ENCODE results near the gene CEACAM6.
"Not testable (repeated sequence)": the region's sequence is repeated elsewhere in the genome, so short reads cannot be mapped to it uniquely, and the experiment has no call there.

The CEACAM6 gene

DNA sequence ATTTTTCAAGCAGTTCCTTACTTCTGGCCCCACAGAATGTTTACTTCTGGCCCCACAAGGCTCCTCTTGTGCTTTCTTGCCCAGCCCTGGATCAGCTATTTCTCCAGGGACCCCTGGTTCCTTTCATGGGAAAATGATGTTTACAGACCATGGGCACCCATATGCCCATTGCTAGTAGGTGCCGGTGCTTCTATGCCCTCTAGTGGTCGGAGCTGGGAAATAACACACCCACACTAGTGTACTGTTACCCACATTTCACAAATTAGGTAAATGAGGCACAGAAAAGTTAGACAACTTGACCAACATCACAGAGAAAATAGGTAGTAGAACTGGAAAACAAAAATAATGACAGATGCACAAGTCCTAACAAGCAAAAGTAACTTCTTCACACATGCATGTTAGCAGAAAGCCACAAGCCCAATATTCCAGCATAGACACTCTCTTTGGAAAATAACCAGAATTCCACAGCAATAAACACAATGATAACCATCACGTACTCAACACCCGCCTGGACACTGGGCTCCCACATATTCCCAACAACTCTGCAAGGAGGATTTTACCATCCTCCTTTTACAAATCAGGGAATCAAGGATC, 1.3 kb upstream of the CEACAM6 start:
- Histone ChIP-seq H2BK15ac (ENCODE audit: low read depth, poor library complexity, severe bottlenecking) (no peak overlapping the region), H2BK5ac (ENCODE audit: low read depth, low read length, poor library complexity, severe bottlenecking) (no peak overlapping the region), H3K23ac (ENCODE audit: low read length in 2 of 2) (no peak overlapping the region), H3K14ac (ENCODE audit: low read length in 2 of 2) (no peak overlapping the region), H3K18ac (ENCODE audit: low read depth in 1 of 2, low read length in 2 of 2) (no peak overlapping the region), H3K4ac (ENCODE audit: low read depth in 1 of 2, low read length in 2 of 2) (no peak overlapping the region), H3K4me2 (ENCODE audit: low read length, poor library complexity, severe bottlenecking) (no peak overlapping the region), H2AK5ac (ENCODE audit: low read length, severe bottlenecking) (no peak overlapping the region), H3K27me3 (ENCODE audit: control insufficient read depth in 1 of 2, insufficient read depth in 1 of 2, low read length in 2 of 2) (peaks cover 18 to 59% of the 10 kb centered on the region in 2 experiments), H3K36me3 (ENCODE audit: control insufficient read depth in 1 of 2, insufficient read depth in 2 of 2, low read depth in 1 of 2, low read length in 2 of 2) (no peaks in the 10 kb centered on the region), H2AFZ (ENCODE audit: low read depth, low read length) (no peak overlapping the region), H3K9me3 (ENCODE audit: control insufficient read depth, low read length) (no peaks in the 10 kb centered on the region), H3K79me1 (replicated peaks; ENCODE audit: low read length, poor library complexity, severe bottlenecking) (no peaks in the 10 kb centered on the region), H4K91ac (ENCODE audit: low read length) (no peak overlapping the region), H3K4me3 (ENCODE audit: insufficient read depth in 1 of 2, low read depth in 1 of 2, low read length in 2 of 2) (no peak overlapping the region), H3K4me1 (ENCODE audit: control insufficient read depth, insufficient read depth, low read depth, low read length) (no peaks in the 10 kb centered on the region), H3K27ac (ENCODE audit: low read length, poor library complexity, severe bottlenecking) (no peak overlapping the region), H4K8ac (ENCODE audit: low read length) (no peak overlapping the region), H3K9ac (ENCODE audit: low read length) (no peak overlapping the region), H2BK12ac (ENCODE audit: low read length in 2 of 2) (no peak overlapping the region), H2BK120ac (ENCODE audit: low read depth, low read length) (no peak overlapping the region)
- 16% methylated on average over 2 of the region's 4 CpGs for WGBS
- DNase-seq = peak; percentile 6

- H3K9me3 ChIP-seq (ENCODE audit: control insufficient read depth, low read length) = no peaks in the 10 kb centered on the region
- no peaks in the 10 kb centered on the region for H3K36me3 ChIP-seq (ENCODE audit: control insufficient read depth in 1 of 2, insufficient read depth in 2 of 2, low read depth in 1 of 2, low read length in 2 of 2)
- no peaks in the 10 kb centered on the region for H3K79me1 ChIP-seq (replicated peaks; ENCODE audit: low read length, poor library complexity, severe bottlenecking)
- no peak overlapping the region for H3K4me3 ChIP-seq (ENCODE audit: insufficient read depth in 1 of 2, low read depth in 1 of 2, low read length in 2 of 2)
- H2AK5ac ChIP-seq (ENCODE audit: low read length, severe bottlenecking) = no peak overlapping the region
- no peak overlapping the region for H3K4me2 ChIP-seq (ENCODE audit: low read length, poor library complexity, severe bottlenecking)
- H2BK12ac ChIP-seq (ENCODE audit: low read length in 2 of 2) = no peak overlapping the region
- no peak for DNase-seq
- no peak overlapping the region for H3K18ac ChIP-seq (ENCODE audit: low read depth in 1 of 2, low read length in 2 of 2)
- H3K23ac ChIP-seq (ENCODE audit: low read length in 2 of 2) = no peak overlapping the region
- no peak overlapping the region for H2BK15ac ChIP-seq (ENCODE audit: low read depth, poor library complexity, severe bottlenecking)
- no peak overlapping the region for H2BK120ac ChIP-seq (ENCODE audit: low read depth, low read length)
- H2BK5ac ChIP-seq (ENCODE audit: low read depth, low read length, poor library complexity, severe bottlenecking) = no peak overlapping the region
- no peak overlapping the region for H4K8ac ChIP-seq (ENCODE audit: low read length)
- H4K91ac ChIP-seq (ENCODE audit: low read length) = no peak overlapping the region
- H3K14ac ChIP-seq (ENCODE audit: low read length in 2 of 2) = no peak overlapping the region
- WGBS = 69% methylated on average over 8 of the region's 9 CpGs
- peaks cover 21 to 63% of the 10 kb centered on the region in 2 experiments for H3K27me3 ChIP-seq (ENCODE audit: control insufficient read depth in 1 of 2, insufficient read depth in 1 of 2, low read length in 2 of 2)
- no peak overlapping the region for H2AFZ ChIP-seq (ENCODE audit: low read depth, low read length)
- no peaks in the 10 kb centered on the region for H3K4me1 ChIP-seq (ENCODE audit: control insufficient read depth, insufficient read depth, low read depth, low read length)
- no peak overlapping the region for H3K27ac ChIP-seq (ENCODE audit: low read length, poor library complexity, severe bottlenecking)
- H3K4ac ChIP-seq (ENCODE audit: low read depth in 1 of 2, low read length in 2 of 2) = no peak overlapping the region
- no peak overlapping the region for H3K9ac ChIP-seq (ENCODE audit: low read length)
These were observed 3.5 kb downstream of the CEACAM6 start for GRCh38 chr19:41758846-41759245.

DNA sequence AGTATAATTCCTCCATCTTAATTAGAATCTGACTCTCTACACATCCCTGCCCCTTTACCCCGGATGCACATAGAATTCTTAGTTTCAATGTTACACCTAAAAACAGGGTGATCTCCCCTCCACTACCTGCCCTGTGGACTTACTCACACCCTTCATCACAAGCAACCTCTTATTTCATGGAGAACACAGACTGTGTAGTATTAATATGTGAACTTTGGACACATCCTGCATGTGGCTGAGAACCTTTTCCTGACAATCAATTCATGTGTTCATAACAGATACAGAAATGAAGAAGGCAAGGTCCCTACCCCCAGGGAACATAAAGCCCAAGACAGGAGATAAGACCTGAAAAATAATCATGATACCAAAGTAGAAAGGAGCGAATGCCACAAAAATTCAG, 11.8 kb downstream of the CEACAM6 start:
- no peak overlapping the region for H4K8ac ChIP-seq (ENCODE audit: low read length)
- H3K36me3 ChIP-seq (ENCODE audit: control insufficient read depth in 1 of 2, insufficient read depth in 2 of 2, low read depth in 1 of 2, low read length in 2 of 2) = no peaks in the 10 kb centered on the region
- no peaks in the 10 kb centered on the region for H3K9me3 ChIP-seq (ENCODE audit: control insufficient read depth, low read length)
- no peak overlapping the region for H3K14ac ChIP-seq (ENCODE audit: low read length in 2 of 2)
- no peak overlapping the region for H3K4me2 ChIP-seq (ENCODE audit: low read length, poor library complexity, severe bottlenecking)
- no peak overlapping the region for H3K18ac ChIP-seq (ENCODE audit: low read depth in 1 of 2, low read length in 2 of 2)
- H2AK5ac ChIP-seq (ENCODE audit: low read length, severe bottlenecking) = no peak overlapping the region
- no peak overlapping the region for H2AFZ ChIP-seq (ENCODE audit: low read depth, low read length)
- no peak overlapping the region for H3K9ac ChIP-seq (ENCODE audit: low read length)
- 89% methylated on average over 2 of the region's 2 CpGs for WGBS
- H3K4ac ChIP-seq (ENCODE audit: low read depth in 1 of 2, low read length in 2 of 2) = no peak overlapping the region
- no peak overlapping the region for H3K27ac ChIP-seq (ENCODE audit: low read length, poor library complexity, severe bottlenecking)
- no peak overlapping the region for H2BK15ac ChIP-seq (ENCODE audit: low read depth, poor library complexity, severe bottlenecking)
- no peak overlapping the region for H2BK12ac ChIP-seq (ENCODE audit: low read length in 2 of 2)
- DNase-seq = no peak
- no peak overlapping the region for H2BK5ac ChIP-seq (ENCODE audit: low read depth, low read length, poor library complexity, severe bottlenecking)
- peaks cover 9 to 39% of the 10 kb centered on the region in 2 experiments for H3K27me3 ChIP-seq (ENCODE audit: control insufficient read depth in 1 of 2, insufficient read depth in 1 of 2, low read length in 2 of 2)
- H3K23ac ChIP-seq (ENCODE audit: low read length in 2 of 2) = no peak overlapping the region
- H3K4me3 ChIP-seq (ENCODE audit: insufficient read depth in 1 of 2, low read depth in 1 of 2, low read length in 2 of 2) = no peak overlapping the region
- H3K4me1 ChIP-seq (ENCODE audit: control insufficient read depth, insufficient read depth, low read depth, low read length) = no peaks in the 10 kb centered on the region
- no peak overlapping the region for H4K91ac ChIP-seq (ENCODE audit: low read length)
- no peaks in the 10 kb centered on the region for H3K79me1 ChIP-seq (replicated peaks; ENCODE audit: low read length, poor library complexity, severe bottlenecking)
- no peak overlapping the region for H2BK120ac ChIP-seq (ENCODE audit: low read depth, low read length)

- not testable (repeated sequence) for H3K4me3 ChIP-seq (ENCODE audit: insufficient read depth in 1 of 2, low read depth in 1 of 2, low read length in 2 of 2); H3K4ac ChIP-seq (ENCODE audit: low read depth in 1 of 2, low read length in 2 of 2); H2BK120ac ChIP-seq (ENCODE audit: low read depth, low read length); H4K91ac ChIP-seq (ENCODE audit: low read length); H3K4me2 ChIP-seq (ENCODE audit: low read length, poor library complexity, severe bottlenecking); H3K4me1 ChIP-seq (ENCODE audit: control insufficient read depth, insufficient read depth, low read depth, low read length); H3K27ac ChIP-seq (ENCODE audit: low read length, poor library complexity, severe bottlenecking); H2BK12ac ChIP-seq (ENCODE audit: low read length in 2 of 2); H3K36me3 ChIP-seq (ENCODE audit: control insufficient read depth in 1 of 2, insufficient read depth in 2 of 2, low read depth in 1 of 2, low read length in 2 of 2); H2AFZ ChIP-seq (ENCODE audit: low read depth, low read length); H3K79me1 ChIP-seq (replicated peaks; ENCODE audit: low read length, poor library complexity, severe bottlenecking); H3K23ac ChIP-seq (ENCODE audit: low read length in 2 of 2); H2AK5ac ChIP-seq (ENCODE audit: low read length, severe bottlenecking); H4K8ac ChIP-seq (ENCODE audit: low read length); H2BK15ac ChIP-seq (ENCODE audit: low read depth, poor library complexity, severe bottlenecking); DNase-seq; H2BK5ac ChIP-seq (ENCODE audit: low read depth, low read length, poor library complexity, severe bottlenecking); H3K14ac ChIP-seq (ENCODE audit: low read length in 2 of 2); H3K18ac ChIP-seq (ENCODE audit: low read depth in 1 of 2, low read length in 2 of 2); H3K9me3 ChIP-seq (ENCODE audit: control insufficient read depth, low read length); H3K9ac ChIP-seq (ENCODE audit: low read length)
- peaks cover 9 to 44% of the 10 kb centered on the region in 2 experiments for H3K27me3 ChIP-seq (ENCODE audit: control insufficient read depth in 1 of 2, insufficient read depth in 1 of 2, low read length in 2 of 2)
- WGBS = 67% methylated on average over 1 of the region's 5 CpGs
These were observed 12.8 kb downstream of the CEACAM6 start for GRCh38 chr19:41768105-41768504.
